CD4-positive, alpha-beta memory T cell (primary cell): ENCODE results near the gene C22orf15. TPM values are rescaled to one million over a fixed set of nuclear protein-coding genes. Genes with fewer than 3 reads are reported as not detected.

ENCODE experiments used
- CTCF ChIA-PET: fragments of 350-600 bp; sonication (Branson Sonifier 250); formaldehyde crosslinking; loops from one replicate; lab custom pipeline; 2021; ENCODE audit warnings: inconsistent platforms; ENCODE audit not compliant: partially characterized antibody; lab: Charles Lee
- POLR2A ChIA-PET: fragments of 350-600 bp; sonication (Branson Sonifier 250); formaldehyde crosslinking; loops from one replicate; lab custom pipeline; 2021; ENCODE audit not compliant: partially characterized antibody; lab: Charles Lee
- DNase-seq, 5 donors: peaks; one replicate each; pipeline versions ENCODE4 v3.0.0 to v3.0.0-alpha.2; 2020 to 2022; ENCODE audit warnings: mixed read lengths in 1 of 5
- H3K27ac ChIP-seq: one replicate; pipeline ENCODE4 v1.7.0; 2013; ENCODE audit warnings: low read depth, low read length
- H3K27me3 ChIP-seq: 2 replicates; pipeline ENCODE4 v1.7.0; 2013; ENCODE audit warnings: mild to moderate bottlenecking, low read length, moderate library complexity; ENCODE audit not compliant: insufficient read depth
- H3K36me3 ChIP-seq: 2 replicates; pipeline ENCODE4 v1.7.0; 2013; ENCODE audit warnings: mild to moderate bottlenecking, low read length, moderate library complexity; ENCODE audit not compliant: insufficient read depth
- H3K4me1 ChIP-seq: 2 replicates; pipeline ENCODE4 v1.7.0; 2013; ENCODE audit warnings: mild to moderate bottlenecking, low read length, moderate library complexity; ENCODE audit not compliant: insufficient read depth
- H3K4me3 ChIP-seq, 2 donors: one replicate each; pipeline ENCODE4 v1.7.0; 2013; ENCODE audit warnings: low read length in 2 of 2, mild to moderate bottlenecking in 1 of 2
- H3K9me3 ChIP-seq, 2 donors: one replicate each; pipeline ENCODE4 v1.7.0; 2013; ENCODE audit warnings: low read length in 2 of 2, control low read depth in 1 of 2; ENCODE audit not compliant: control insufficient read depth in 1 of 2
- H3K27ac Mint-ChIP-seq, 7 donors: one replicate each; pipeline ENCODE4 v1.8.0; 2020 to 2021; ENCODE audit warnings: mixed read lengths in 7 of 7, mild to moderate bottlenecking in 6 of 7, inconsistent platforms in 3 of 7, moderate library complexity in 3 of 7
- H3K27me3 Mint-ChIP-seq, 2 donors: one replicate each; pipeline ENCODE4 v1.8.0; 2020 to 2021; ENCODE audit warnings: mixed read lengths in 2 of 2
- H3K36me3 Mint-ChIP-seq, 2 donors: one replicate each; pipeline ENCODE4 v1.8.0; 2020 to 2021; ENCODE audit warnings: mixed read lengths in 2 of 2, inconsistent platforms in 1 of 2, mild to moderate bottlenecking in 1 of 2
- H3K4me1 Mint-ChIP-seq, 4 donors: one replicate each; pipeline ENCODE4 v1.8.0; 2020 to 2021; ENCODE audit warnings: mixed read lengths in 4 of 4, mild to moderate bottlenecking in 1 of 4
- H3K4me3 Mint-ChIP-seq, 8 donors: one replicate each; pipeline ENCODE4 v1.8.0; 2020 to 2021; ENCODE audit warnings: mixed read lengths in 8 of 8, mild to moderate bottlenecking in 7 of 8, moderate library complexity in 6 of 8, inconsistent platforms in 3 of 8
- H3K9me3 Mint-ChIP-seq, 8 donors: one replicate each; pipeline ENCODE4 v1.8.0; 2020 to 2021; ENCODE audit warnings: mixed read lengths in 8 of 8, mild to moderate bottlenecking in 5 of 8, inconsistent platforms in 3 of 8, moderate library complexity in 1 of 8
- intact Hi-C: fragments of 100-400 bp; cut with micrococcal nuclease; formaldehyde crosslinking; loops from one replicate; pipeline ENCODE4 v1.15.1; 2023
- polyA plus RNA-seq, 2 donors: library from polyadenylated mRNA; unstranded; fragments of 300-500 nt; fragmentation: Illumina TruSeq; gene quantifications; one replicate each; pipeline ENCODE4 v1.2.3, GENCODE V29; 2021
- total RNA-seq, 2 experiments: library from RNA; stranded (reverse); gene quantifications; one replicate each; pipeline ENCODE4 v1.2.3, GENCODE V29; 2021

The C22orf15 gene
- total and polyA plus RNA-seq, 4 experiments from 2014 or later, result 0.34 to 1.9 (median 1.4) TPM

DNA sequence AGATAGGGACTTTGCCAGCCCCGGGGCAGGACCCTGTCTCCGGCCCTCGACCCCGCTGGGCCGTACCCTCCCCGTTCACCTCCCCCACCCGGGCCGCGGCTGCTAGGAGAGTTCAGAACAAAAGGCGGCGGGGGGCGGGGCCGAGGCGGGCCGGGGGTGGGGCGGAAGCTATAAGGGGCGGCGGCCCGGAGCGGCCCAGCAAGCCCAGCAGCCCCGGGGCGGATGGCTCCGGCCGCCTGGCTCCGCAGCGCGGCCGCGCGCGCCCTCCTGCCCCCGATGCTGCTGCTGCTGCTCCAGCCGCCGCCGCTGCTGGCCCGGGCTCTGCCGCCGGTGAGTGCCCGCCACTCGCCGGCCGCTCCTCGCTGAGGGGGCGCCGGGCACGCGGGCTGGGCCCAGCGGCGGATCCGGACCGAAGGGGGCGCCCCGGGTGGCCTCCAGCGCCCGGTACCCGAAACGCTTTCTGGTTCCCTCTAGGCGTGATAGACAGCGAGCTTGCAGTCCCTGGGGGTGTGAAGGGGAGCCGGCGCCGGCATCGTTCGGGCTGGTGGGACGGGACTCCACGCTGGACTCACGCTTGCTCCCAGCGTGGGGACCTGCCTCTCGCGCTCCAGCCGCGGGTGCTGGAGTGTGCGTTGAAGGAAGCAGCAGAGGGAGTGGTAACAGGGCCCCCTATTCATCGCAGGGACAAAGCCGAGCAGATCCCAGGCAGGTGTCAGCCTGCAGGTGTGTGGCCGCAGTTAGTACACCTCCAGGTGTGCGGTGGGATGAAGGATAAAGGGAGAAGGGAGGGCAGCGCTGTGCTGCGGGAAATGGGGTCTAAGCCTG is 10.1 kb downstream of the C22orf15 start, which contains the start of gene MMP11:
Gene MMP11, plus strand, starts transcription at position 201 of the 825 bp plus-strand sequence. Its CDS starts 22 bp downstream, at position 223.
- H3K9me3 Mint-ChIP-seq, result no peaks in the 10 kb centered on the region
- H3K4me1 Mint-ChIP-seq, result peaks cover 8 to 24% (median 12%) of the 10 kb centered on the region in 4 donors
- Histone ChIP-seq H3K4me3 (peak within 1 kb of the TSS in 1 of 2 donors; percentile 34), H3K36me3 (no peaks in the 10 kb centered on the region), H3K9me3 (no peaks in the 10 kb centered on the region), H3K27ac (no peak within 1 kb of the TSS), H3K4me1 (peaks cover 21% of the 10 kb centered on the region), H3K27me3 (no peaks in the 10 kb centered on the region)
- intact Hi-C loops, result loop anchor here (1.0 to 2.0 kb wide), 3 partner anchors 14 to 66 kb away; partner anchors contain the start of genes DERL3 and ZNF70
- H3K36me3 Mint-ChIP-seq, result no peaks in the 10 kb centered on the region
- H3K4me3 Mint-ChIP-seq, result peak within 1 kb of the TSS; percentile 47 to 77 (median 68)
- ChIA-PET CTCF (no interaction called here), POLR2A (interaction anchor here (0.6 to 2.4 kb wide), 3 partner anchors 9 to 84 kb away, joined by 3 to 7 read pairs (median 4); partner anchors contain the start of genes SLC2A11 and SMARCB1)
- peak within 1 kb of the TSS in 4 of 7 donors; percentile 5 to 72 (median 58) for H3K27ac Mint-ChIP-seq
- peaks cover 0 to 1% of the 10 kb centered on the region in 2 donors for H3K27me3 Mint-ChIP-seq
- peak; percentile 29 to 56 (median 39) for DNase-seq

DNA sequence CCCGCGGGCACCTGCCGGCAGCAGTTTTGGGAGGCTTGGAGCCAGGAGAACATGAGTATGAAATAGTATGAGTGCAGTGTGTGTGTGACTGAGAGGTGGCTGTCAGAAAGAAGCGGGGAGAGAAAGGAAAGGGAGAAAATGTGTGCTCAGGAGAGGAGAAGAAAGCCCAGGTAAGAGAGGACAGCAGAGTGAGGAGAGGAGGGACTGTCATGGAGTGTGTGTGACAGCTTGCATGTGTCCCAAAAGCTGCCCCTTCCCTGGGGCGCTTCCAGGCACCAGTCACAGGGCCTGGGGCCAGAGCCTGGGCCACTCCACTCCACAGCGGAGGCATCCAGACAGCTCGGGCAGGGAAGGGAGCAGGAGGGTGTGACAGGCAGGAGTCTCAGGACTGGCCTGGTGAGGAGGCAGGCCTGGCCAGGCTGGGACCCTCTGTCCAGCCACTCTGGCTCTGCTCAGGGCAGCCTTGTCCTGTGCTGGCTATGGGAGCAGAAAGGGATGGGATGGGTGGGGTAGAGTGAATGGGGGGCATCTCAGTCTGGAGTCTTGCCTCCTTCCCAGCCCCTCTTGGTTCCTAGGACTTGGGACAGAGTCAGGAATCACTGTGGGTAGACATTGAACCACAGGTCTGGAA is 10.8 kb downstream of the C22orf15 start:
- no peaks in the 10 kb centered on the region for H3K36me3 ChIP-seq
- Mint-ChIP-seq H3K9me3 (no peaks in the 10 kb centered on the region), H3K27ac (peak overlapping the region in 2 of 7 donors; percentile 5 to 48), H3K4me1 (peaks cover 8 to 24% (median 12%) of the 10 kb centered on the region in 4 donors), H3K4me3 (peak overlapping the region; percentile 1 to 77 (median 53)), H3K27me3 (peaks cover 0 to 1% of the 10 kb centered on the region in 2 donors), H3K36me3 (no peaks in the 10 kb centered on the region)
- ChIA-PET POLR2A (interaction anchor here (2.4 kb wide), 1 partner anchor 13 kb away, joined by 7 read pairs; the partner anchor contains the start of gene SMARCB1), CTCF (interaction anchor here (1.9 kb wide), 1 partner anchor 76 kb away, joined by 8 read pairs; no protein-coding TSS in a partner anchor)
- no peaks in the 10 kb centered on the region for H3K9me3 ChIP-seq
- H3K27me3 ChIP-seq, result no peaks in the 10 kb centered on the region
- no peak for DNase-seq
- H3K4me3 ChIP-seq, result no peak overlapping the region
- peaks cover 16% of the 10 kb centered on the region for H3K4me1 ChIP-seq
- intact Hi-C loops, result loop anchor here (2.0 kb wide), 1 partner anchor 65 kb away; the partner anchor contains the start of gene DERL3
- H3K27ac ChIP-seq, result no peak overlapping the region

- peaks cover 16% of the 10 kb centered on the region for H3K4me1 ChIP-seq
- H3K4me3 Mint-ChIP-seq, result peak overlapping the region in 1 of 8 donors; percentile 21
- H3K27me3 ChIP-seq, result no peaks in the 10 kb centered on the region
- no peak overlapping the region for H3K4me3 ChIP-seq
- peaks cover 0 to 1% of the 10 kb centered on the region in 2 donors for H3K27me3 Mint-ChIP-seq
- CTCF ChIA-PET, result interaction anchor here (1.1 to 1.9 kb wide), 3 partner anchors 72 to 78 kb away, joined by 4 to 8 read pairs (median 5); no protein-coding TSS in a partner anchor
- no peaks in the 10 kb centered on the region for H3K9me3 ChIP-seq
- no peaks in the 10 kb centered on the region for H3K36me3 ChIP-seq
- H3K9me3 Mint-ChIP-seq, result no peaks in the 10 kb centered on the region
- H3K27ac Mint-ChIP-seq, result peak overlapping the region in 2 of 7 donors; percentile 36 to 83
- DNase-seq, result no peak
- intact Hi-C loops, result no loop called here
- no peaks in the 10 kb centered on the region for H3K36me3 Mint-ChIP-seq
- H3K4me1 Mint-ChIP-seq, result peaks cover 8 to 24% (median 12%) of the 10 kb centered on the region in 4 donors
- H3K27ac ChIP-seq, result no peak overlapping the region
- POLR2A ChIA-PET, result interaction anchor here (1.9 to 2.4 kb wide), 2 partner anchors 13 to 237 kb away, joined by 4 to 7 read pairs; partner anchors contain the start of genes CABIN1 and SMARCB1
These were observed 11.5 kb downstream of the C22orf15 start for GRCh38 chr22:23774114-23774921.

DNA sequence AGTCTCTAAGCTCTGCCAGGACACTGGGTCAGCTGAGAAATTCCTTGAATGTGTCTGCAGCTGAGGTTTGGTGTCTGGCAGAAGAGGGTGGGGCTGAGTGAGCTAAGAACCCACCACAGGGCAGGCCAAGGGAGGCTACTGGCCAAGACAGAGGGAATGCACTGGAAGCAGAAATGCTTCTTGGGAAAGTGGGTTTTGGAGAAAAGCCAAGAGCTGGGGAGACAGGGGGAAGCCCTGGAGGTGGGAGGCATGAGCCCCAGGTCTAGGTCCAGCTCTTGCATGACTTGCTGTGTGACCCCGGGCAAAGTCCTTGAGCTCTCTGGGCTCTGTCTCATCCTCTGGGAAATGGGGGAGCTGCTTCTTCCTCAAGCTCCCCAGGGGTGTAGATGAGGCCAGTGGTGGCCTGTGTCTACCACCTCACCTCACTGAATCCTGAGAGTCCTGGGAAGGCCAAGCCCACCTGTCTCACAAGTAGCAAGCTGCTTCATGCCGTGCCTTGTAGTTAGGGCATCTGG is 12.2 kb downstream of the C22orf15 start:
- Mint-ChIP-seq H3K4me3 (no peak overlapping the region), H3K9me3 (no peaks in the 10 kb centered on the region), H3K27me3 (peaks cover 0 to 1% of the 10 kb centered on the region in 2 donors), H3K4me1 (peaks cover 8 to 27% (median 12%) of the 10 kb centered on the region in 4 donors), H3K36me3 (no peaks in the 10 kb centered on the region), H3K27ac (peak overlapping the region in 1 of 7 donors; percentile 36)
- intact Hi-C loops, result no loop called here
- CTCF ChIA-PET, result interaction anchor here (1.1 to 1.9 kb wide), 3 partner anchors 72 to 77 kb away, joined by 4 to 8 read pairs (median 5); no protein-coding TSS in a partner anchor
- Histone ChIP-seq H3K4me1 (peaks cover 16% of the 10 kb centered on the region), H3K9me3 (no peaks in the 10 kb centered on the region), H3K4me3 (no peak overlapping the region), H3K27me3 (no peaks in the 10 kb centered on the region), H3K27ac (no peak overlapping the region), H3K36me3 (no peaks in the 10 kb centered on the region)
- DNase-seq, result no peak
- POLR2A ChIA-PET, result interaction anchor here (1.9 to 2.4 kb wide), 2 partner anchors 12 to 236 kb away, joined by 4 to 7 read pairs; partner anchors contain the start of genes CABIN1 and SMARCB1

- intact Hi-C loops, result no loop called here
- no peaks in the 10 kb centered on the region for H3K9me3 Mint-ChIP-seq
- H3K9me3 ChIP-seq, result no peaks in the 10 kb centered on the region
- peak overlapping the region in 2 of 7 donors; percentile 9 to 85 for H3K27ac Mint-ChIP-seq
- H3K4me3 Mint-ChIP-seq, result no peak overlapping the region
- CTCF ChIA-PET, result interaction anchor here (1.5 kb wide), 1 partner anchor 71 kb away, joined by 4 read pairs; no protein-coding TSS in a partner anchor
- peaks cover 13% of the 10 kb centered on the region for H3K4me1 ChIP-seq
- peaks cover 0 to 1% of the 10 kb centered on the region in 2 donors for H3K27me3 Mint-ChIP-seq
- POLR2A ChIA-PET, result interaction anchor here (0.6 to 1.9 kb wide), 2 partner anchors 81 to 235 kb away, joined by 3 to 4 read pairs; partner anchors contain the start of gene CABIN1
- no peak overlapping the region for H3K4me3 ChIP-seq
- no peaks in the 10 kb centered on the region for H3K27me3 ChIP-seq
- no peak overlapping the region for H3K27ac ChIP-seq
- no peaks in the 10 kb centered on the region for H3K36me3 ChIP-seq
- no peak for DNase-seq
- H3K36me3 Mint-ChIP-seq, result no peaks in the 10 kb centered on the region
- peaks cover 8 to 26% (median 11%) of the 10 kb centered on the region in 4 donors for H3K4me1 Mint-ChIP-seq
These were observed 13.1 kb downstream of the C22orf15 start for GRCh38 chr22:23775779-23776375.
